ENCODE results near the gene KIRREL1. TPM values are rescaled to one million over a fixed set of nuclear protein-coding genes. Genes with fewer than 3 reads are reported as not detected.

The KIRREL1 gene
- total RNA-seq, 1 donor, result 96.9 TPM

GRCh38 chr1:157993918-157994605, 617 bp downstream of the KIRREL1 start:
- peak; percentile 47 for TF ChIP-seq CTCF (IDR thresholded peaks at IDR 0.05; ENCODE audit: insufficient read depth, low read length)
- DNase-seq (ENCODE audit: low read depth), result no peak
- H3K4me3 ChIP-seq (ENCODE audit: low read depth, low read length), result peak overlapping the region; percentile 90

GRCh38 chr1:157994704-157995582, 1.5 kb downstream of the KIRREL1 start:
- H3K4me3 ChIP-seq (ENCODE audit: low read depth, low read length), result peak overlapping the region; percentile 90
- no peak for TF ChIP-seq CTCF (IDR thresholded peaks at IDR 0.05; ENCODE audit: insufficient read depth, low read length)
- peak; percentile 51 for DNase-seq (ENCODE audit: low read depth)

- no peak for DNase-seq (ENCODE audit: low read depth)
- peak overlapping the region; percentile 90 for H3K4me3 ChIP-seq (ENCODE audit: low read depth, low read length)
- peak; percentile 17 for TF ChIP-seq CTCF (IDR thresholded peaks at IDR 0.05; ENCODE audit: insufficient read depth, low read length)
Measured at GRCh38 chr1:157995583-157996169, 2.2 kb downstream of the KIRREL1 start.

GRCh38 chr1:157996433-157996832, 3.0 kb downstream of the KIRREL1 start:
- no peak for DNase-seq (ENCODE audit: low read depth)
- peak overlapping the region; percentile 90 for H3K4me3 ChIP-seq (ENCODE audit: low read depth, low read length)
- TF ChIP-seq CTCF (IDR thresholded peaks at IDR 0.05; ENCODE audit: insufficient read depth, low read length), result no peak

GRCh38 chr1:158000507-158000906, 7.1 kb downstream of the KIRREL1 start:
- no peak for TF ChIP-seq CTCF (IDR thresholded peaks at IDR 0.05; ENCODE audit: insufficient read depth, low read length)
- no peak for DNase-seq (ENCODE audit: low read depth)
- H3K4me3 ChIP-seq (ENCODE audit: low read depth, low read length), result no peak overlapping the region

GRCh38 chr1:158002022-158002630, 8.7 kb downstream of the KIRREL1 start:
- TF ChIP-seq CTCF (IDR thresholded peaks at IDR 0.05; ENCODE audit: insufficient read depth, low read length), result no peak
- H3K4me3 ChIP-seq (ENCODE audit: low read depth, low read length), result peak overlapping the region; percentile 1
- DNase-seq (ENCODE audit: low read depth), result peak; percentile 72
